Kidney epithelial cell (primary cell): ENCODE results near the gene RIMBP2. TPM values are rescaled to one million over a fixed set of nuclear protein-coding genes. Genes with fewer than 3 reads are reported as not detected.

Source experiments
- DNase-seq: peaks from one replicate; pipeline ENCODE4 v3.0.0-alpha.2; 2010; ENCODE audit warnings: low read depth
- H3K27me3 ChIP-seq: 2 replicates; pipeline ENCODE4 v1.6.0; 2011; ENCODE audit warnings: low read length; ENCODE audit not compliant: control insufficient read depth, insufficient read depth
- H3K36me3 ChIP-seq: 2 replicates; pipeline ENCODE4 v1.5.1; 2011; ENCODE audit warnings: low read length; ENCODE audit not compliant: control insufficient read depth, insufficient read depth
- H3K4me3 ChIP-seq: 2 replicates; pipeline ENCODE4 v1.5.1; 2011; ENCODE audit warnings: low read depth, mild to moderate bottlenecking, control low read depth, low read length
- CTCF ChIP-seq: IDR thresholded peaks from 2 replicates; pipeline ENCODE4 v1.5.1; 2011; ENCODE audit warnings: mild to moderate bottlenecking, moderate library complexity, low read length, control low read depth, inconsistent platforms; ENCODE audit not compliant: insufficient read depth, poor library complexity, severe bottlenecking
- total RNA-seq: library from RNA; depleted of rRNA; stranded (reverse); fragments of >200 nt; gene quantifications from 2 replicates; pipeline ENCODE4 v1.2.3, GENCODE V29; 2015

The RIMBP2 gene
- total RNA-seq, 1 donor from 2014 or later: 0.50 TPM

- H3K4me3 ChIP-seq: no peak overlapping the region
- H3K27me3 ChIP-seq: no peaks in the 10 kb centered on the region
- no peak for DNase-seq
- TF ChIP-seq CTCF: no peak
- no peaks in the 10 kb centered on the region for H3K36me3 ChIP-seq
Measured at GRCh38 chr12:130546494-130546893, 169.6 kb downstream of the RIMBP2 start.

- H3K36me3 ChIP-seq: no peaks in the 10 kb centered on the region
- no peak for DNase-seq
- H3K27me3 ChIP-seq: no peaks in the 10 kb centered on the region
- TF ChIP-seq CTCF: no peak
- no peak overlapping the region for H3K4me3 ChIP-seq
Measured at GRCh38 chr12:130545475-130545874, 170.6 kb downstream of the RIMBP2 start.

DNA sequence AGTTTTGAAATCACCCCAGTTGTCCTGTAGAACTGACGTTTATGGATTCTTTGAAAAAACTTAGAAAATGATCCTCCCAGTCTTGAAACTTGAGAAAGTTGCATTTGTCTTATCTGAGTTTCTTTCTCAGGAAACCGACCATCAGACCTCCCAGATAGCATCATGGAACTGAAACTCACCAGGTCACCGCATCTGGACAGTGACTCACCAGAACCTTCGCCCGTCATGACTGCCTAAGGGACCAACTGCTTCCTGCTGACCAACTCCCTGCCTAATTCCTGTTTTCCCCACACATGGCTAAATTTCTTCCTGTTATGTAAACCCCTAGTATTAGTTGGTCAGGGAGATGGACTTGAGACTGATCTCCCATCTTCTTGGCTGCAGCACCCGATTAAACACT lies 175.7 kb downstream of the RIMBP2 start:
- no peak for DNase-seq
- no peak overlapping the region for H3K4me3 ChIP-seq
- no peaks in the 10 kb centered on the region for H3K36me3 ChIP-seq
- H3K27me3 ChIP-seq: no peaks in the 10 kb centered on the region
- no peak for TF ChIP-seq CTCF

- TF ChIP-seq CTCF: no peak
- Histone ChIP-seq H3K36me3 (no peaks in the 10 kb centered on the region), H3K27me3 (no peaks in the 10 kb centered on the region), H3K4me3 (no peak overlapping the region)
- DNase-seq: no peak
Measured at GRCh38 chr12:130538343-130539095, 177.6 kb downstream of the RIMBP2 start.

GRCh38 chr12:130537655-130538054 lies 178.4 kb downstream of the RIMBP2 start:
- Histone ChIP-seq H3K36me3 (no peaks in the 10 kb centered on the region), H3K27me3 (no peaks in the 10 kb centered on the region), H3K4me3 (no peak overlapping the region)
- no peak for TF ChIP-seq CTCF
- DNase-seq: no peak

DNA sequence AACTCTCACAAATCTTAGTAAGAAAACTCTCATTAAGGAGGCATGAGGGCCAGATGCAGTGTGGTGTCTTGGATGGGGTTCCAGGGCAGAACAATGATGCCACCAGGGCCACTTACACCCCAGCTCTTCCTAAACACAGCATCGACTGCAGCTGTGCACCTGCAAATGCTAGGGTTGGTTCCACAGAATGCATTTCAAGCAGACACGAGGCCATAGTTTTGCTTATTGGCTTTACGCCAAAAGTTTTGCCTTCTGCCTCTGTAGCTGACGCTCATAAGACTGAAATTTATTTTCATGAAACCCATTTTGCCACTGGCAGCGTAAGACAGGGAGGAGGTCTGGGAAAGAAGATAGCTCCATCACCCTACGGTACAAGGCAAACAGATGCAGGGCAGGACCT lies 179.0 kb downstream of the RIMBP2 start:
- no peak for TF ChIP-seq CTCF
- Histone ChIP-seq H3K36me3 (no peaks in the 10 kb centered on the region), H3K27me3 (no peaks in the 10 kb centered on the region), H3K4me3 (no peak overlapping the region)
- DNase-seq: no peak
